Tibial artery (tissue), 4 donors: ENCODE results near the gene PTCH2.

Experiments
- DNase-seq, 2 donors: peaks; one replicate each; pipeline ENCODE4 v3.0.0-alpha.2; 2019
- H3K27ac ChIP-seq, 2 donors: fragments of 200-600 bp; sonication (generic) in 1 of 2; 1 replicate in 1 of 2; 2 replicates in 1 of 2; pipeline ENCODE4 v1.5.1; 2018 to 2019; ENCODE audit warnings: mild to moderate bottlenecking in 1 of 2
- H3K27me3 ChIP-seq, 2 donors: fragments of 200-600 bp; sonication (generic) in 1 of 2; one replicate each; pipeline versions ENCODE4 v1.5.1 to v1.6.0; 2016 to 2019
- H3K36me3 ChIP-seq, 3 donors: fragments of 200-600 bp; sonication (generic) in 2 of 3; one replicate each; pipeline ENCODE4 v1.5.1; 2016 to 2019; ENCODE audit warnings: mild to moderate bottlenecking in 2 of 3
- H3K4me1 ChIP-seq, 4 donors: fragments of 200-600 bp; sonication (generic) in 2 of 4; 1 replicate in 3 of 4; 2 replicates in 1 of 4; pipeline ENCODE4 v1.5.1; 2016 to 2019
- H3K4me3 ChIP-seq, 2 donors: fragments of 200-600 bp; sonication (generic) in 1 of 2; 1 replicate in 1 of 2; 2 replicates in 1 of 2; pipeline ENCODE4 v1.5.1; 2018 to 2019; ENCODE audit warnings: mild to moderate bottlenecking in 2 of 2
- H3K9me3 ChIP-seq, 3 donors: fragments of 200-600 bp; sonication (generic) in 1 of 3; one replicate each; pipeline ENCODE4 v1.5.1; 2016 to 2019
- intact Hi-C: fragments of 100-400 bp; cut with DNase I; formaldehyde crosslinking; loops from one replicate; pipeline ENCODE4 v1.15.0; 2023; ENCODE audit warnings: low total_unique reads
- TF ChIP-seq, protein P1 (sequence below), 2 experiments: fragments of 200-600 bp in 1 of 2; fragments of 450-650 bp in 1 of 2; IDR thresholded peaks; one replicate each; pipeline ENCODE4 v1.5.1; 2017 to 2019; ENCODE audit warnings: antibody characterized with exemption in 2 of 2, mild to moderate bottlenecking in 1 of 2, moderate library complexity in 1 of 2

Gene PTCH2

GRCh38 chr1:44786138-44786840, 56.8 kb downstream of the PTCH2 start:
- Histone ChIP-seq H3K36me3 (peaks cover 0 to 4% (median 2%) of the 10 kb centered on the region in 3 donors), H3K27me3 (no peaks in the 10 kb centered on the region), H3K27ac (peak overlapping the region; percentile 79 to 80), H3K9me3 (no peaks in the 10 kb centered on the region), H3K4me3 (peak overlapping the region; percentile 54 to 70), H3K4me1 (peaks cover 0 to 34% (median 26%) of the 10 kb centered on the region in 4 donors)
- TF ChIP-seq, protein P1, sequence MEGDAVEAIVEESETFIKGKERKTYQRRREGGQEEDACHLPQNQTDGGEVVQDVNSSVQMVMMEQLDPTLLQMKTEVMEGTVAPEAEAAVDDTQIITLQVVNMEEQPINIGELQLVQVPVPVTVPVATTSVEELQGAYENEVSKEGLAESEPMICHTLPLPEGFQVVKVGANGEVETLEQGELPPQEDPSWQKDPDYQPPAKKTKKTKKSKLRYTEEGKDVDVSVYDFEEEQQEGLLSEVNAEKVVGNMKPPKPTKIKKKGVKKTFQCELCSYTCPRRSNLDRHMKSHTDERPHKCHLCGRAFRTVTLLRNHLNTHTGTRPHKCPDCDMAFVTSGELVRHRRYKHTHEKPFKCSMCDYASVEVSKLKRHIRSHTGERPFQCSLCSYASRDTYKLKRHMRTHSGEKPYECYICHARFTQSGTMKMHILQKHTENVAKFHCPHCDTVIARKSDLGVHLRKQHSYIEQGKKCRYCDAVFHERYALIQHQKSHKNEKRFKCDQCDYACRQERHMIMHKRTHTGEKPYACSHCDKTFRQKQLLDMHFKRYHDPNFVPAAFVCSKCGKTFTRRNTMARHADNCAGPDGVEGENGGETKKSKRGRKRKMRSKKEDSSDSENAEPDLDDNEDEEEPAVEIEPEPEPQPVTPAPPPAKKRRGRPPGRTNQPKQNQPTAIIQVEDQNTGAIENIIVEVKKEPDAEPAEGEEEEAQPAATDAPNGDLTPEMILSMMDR (IDR thresholded peaks at IDR 0.05): peak; percentile 98 to 99
- intact Hi-C loops: loop anchor here (5.0 to 10.0 kb wide), 2 partner anchors 226 to 519 kb away; partner anchors contain the start of genes HECTD3 and UROD
- peak in 1 of 2 donors; percentile 83 for DNase-seq

DNA sequence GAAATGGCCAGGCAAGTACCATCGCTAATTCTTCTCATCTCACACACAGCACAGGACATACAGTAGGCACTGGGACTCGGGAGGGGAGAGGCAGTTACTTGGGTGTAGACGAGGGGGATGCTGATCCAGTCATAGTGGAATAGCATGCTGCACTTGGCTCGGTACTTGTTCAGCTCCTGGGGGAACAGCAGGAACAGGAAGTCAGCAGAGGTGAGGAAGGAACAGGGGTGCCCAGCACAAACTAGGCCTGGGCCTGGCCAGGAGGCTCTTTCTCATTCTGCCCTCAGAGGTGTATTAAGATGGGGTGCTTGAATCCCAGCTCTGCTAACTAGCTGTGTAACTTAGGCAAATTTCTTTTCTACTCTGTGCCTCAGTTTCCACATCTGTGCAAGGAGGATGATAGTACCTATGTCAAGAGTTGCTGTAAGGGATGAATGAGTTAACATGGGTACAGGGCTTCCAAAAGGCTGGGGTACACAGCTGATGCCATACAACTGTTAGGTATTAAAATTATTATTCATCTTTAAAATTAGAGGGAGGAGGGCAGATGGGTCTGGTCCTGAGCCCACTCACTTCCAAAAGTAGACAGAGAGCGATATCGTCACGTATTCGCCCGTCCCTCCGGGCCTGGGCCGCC, 57.4 kb downstream of the PTCH2 start:
- DNase-seq: no peak
- peaks cover 0 to 10% (median 9%) of the 10 kb centered on the region in 3 donors for H3K36me3 ChIP-seq
- H3K4me3 ChIP-seq: peak overlapping the region; percentile 54 to 70
- intact Hi-C loops: loop anchor here (5.0 to 10.0 kb wide), 2 partner anchors 227 to 519 kb away; partner anchors contain the start of genes HECTD3 and UROD
- H3K4me1 ChIP-seq: peaks cover 0 to 34% (median 26%) of the 10 kb centered on the region in 4 donors
- H3K27me3 ChIP-seq: no peaks in the 10 kb centered on the region
- TF ChIP-seq, protein P1 (IDR thresholded peaks at IDR 0.05): no peak
- peak overlapping the region; percentile 79 to 80 for H3K27ac ChIP-seq
- no peaks in the 10 kb centered on the region for H3K9me3 ChIP-seq

DNA sequence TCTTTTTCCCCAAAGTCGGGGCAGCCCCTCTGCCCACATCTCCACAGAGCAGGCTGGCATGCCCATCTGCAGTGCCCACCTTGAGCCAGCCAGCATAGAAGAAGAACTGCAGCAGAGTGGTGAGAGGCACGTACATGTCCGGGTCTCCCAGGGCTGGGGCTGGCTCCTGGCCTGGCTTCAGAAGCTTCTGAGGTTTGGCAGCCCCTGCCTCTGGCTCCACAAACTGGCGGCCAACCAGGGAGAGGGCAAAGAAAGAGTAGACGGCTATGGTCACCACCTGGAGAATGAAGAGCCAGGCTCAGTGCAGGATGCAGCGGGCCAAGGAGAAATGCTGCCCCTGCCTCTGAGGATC, 58.0 kb downstream of the PTCH2 start:
- peaks cover 0 to 34% (median 26%) of the 10 kb centered on the region in 4 donors for H3K4me1 ChIP-seq
- intact Hi-C loops: loop anchor here (5.0 to 10.0 kb wide), 2 partner anchors 227 to 520 kb away; partner anchors contain the start of genes HECTD3 and UROD
- H3K27ac ChIP-seq: peak overlapping the region; percentile 60 to 71
- DNase-seq: no peak
- H3K4me3 ChIP-seq: no peak overlapping the region
- TF ChIP-seq, protein P1 (IDR thresholded peaks at IDR 0.05): no peak
- peaks cover 0 to 15% (median 15%) of the 10 kb centered on the region in 3 donors for H3K36me3 ChIP-seq
- no peaks in the 10 kb centered on the region for H3K9me3 ChIP-seq
- no peaks in the 10 kb centered on the region for H3K27me3 ChIP-seq

GRCh38 chr1:44784094-44785028, 58.7 kb downstream of the PTCH2 start:
- intact Hi-C loops: loop anchor here (5.0 to 10.0 kb wide), 2 partner anchors 228 to 520 kb away; partner anchors contain the start of genes HECTD3 and UROD
- Histone ChIP-seq H3K4me3 (peak overlapping the region; percentile 55 to 61), H3K27ac (peak overlapping the region; percentile 60 to 71), H3K4me1 (peaks cover 0 to 34% (median 26%) of the 10 kb centered on the region in 4 donors), H3K27me3 (no peaks in the 10 kb centered on the region), H3K9me3 (no peaks in the 10 kb centered on the region), H3K36me3 (peaks cover 0 to 22% (median 21%) of the 10 kb centered on the region in 3 donors)
- TF ChIP-seq, protein P1 (IDR thresholded peaks at IDR 0.05): no peak
- DNase-seq: no peak

DNA sequence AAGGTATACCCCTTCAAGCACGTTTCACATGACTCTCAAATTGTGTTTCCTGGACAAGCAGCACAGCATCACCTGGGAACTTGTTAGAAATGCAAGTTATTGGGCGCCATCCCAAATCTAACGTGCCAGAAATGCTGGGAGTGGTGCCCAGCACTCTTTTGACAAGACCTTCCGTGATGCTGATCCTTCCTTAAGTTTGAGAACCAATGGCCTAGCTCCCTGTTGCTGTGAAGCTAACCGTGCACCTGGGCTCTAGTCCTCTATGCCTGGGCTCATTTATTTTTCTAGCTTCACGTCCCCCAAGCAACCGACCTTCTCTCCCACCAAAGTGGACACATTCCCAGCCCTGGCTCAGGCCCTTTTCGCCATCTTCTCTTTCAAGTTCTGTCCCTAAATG, 59.4 kb downstream of the PTCH2 start:
- intact Hi-C loops: loop anchor here (10.0 kb wide), 1 partner anchor 521 kb away; no protein-coding TSS in a partner anchor
- Histone ChIP-seq H3K4me1 (peaks cover 0 to 34% (median 26%) of the 10 kb centered on the region in 4 donors), H3K27me3 (no peaks in the 10 kb centered on the region), H3K27ac (peak overlapping the region; percentile 60 to 71), H3K36me3 (peaks cover 3 to 28% (median 28%) of the 10 kb centered on the region in 3 donors), H3K9me3 (no peaks in the 10 kb centered on the region), H3K4me3 (peak overlapping the region; percentile 55 to 61)
- TF ChIP-seq, protein P1 (IDR thresholded peaks at IDR 0.05): no peak
- DNase-seq: no peak
